ENCODE results near the gene AIFM3. TPM values are rescaled to one million over a fixed set of nuclear protein-coding genes. Genes with fewer than 3 reads are reported as not detected.

Gene AIFM3
- total RNA-seq: 0.59 and 0.72 TPM in 2 replicates

- no peak within 1 kb of the TSS for H3K4me3 ChIP-seq (ENCODE audit: insufficient read depth, low read length)
These were observed at the start of gene AIFM3 for GRCh38 chr22:20966883-20967696. Gene AIFM3 (plus strand): TSS chr22:20967255. CDS start chr22:20967945, 690 bp downstream.

GRCh38 chr22:20918663-20919218, 48.3 kb upstream of the AIFM3 start:
- Histone ChIP-seq H3K27ac (ENCODE audit: low read depth, low read length) (peak overlapping the region; percentile 85), H3K79me2 (ENCODE audit: insufficient read depth, low read length) (peaks cover 65% of the 10 kb centered on the region), H2AFZ (ENCODE audit: low read length) (no peak overlapping the region), H3K4me3 (ENCODE audit: insufficient read depth, low read length) (peak overlapping the region; percentile 83), H4K20me1 (ENCODE audit: insufficient read depth, low read length) (peaks cover 39% of the 10 kb centered on the region), H3K27me3 (ENCODE audit: insufficient read depth, low read length) (no peaks in the 10 kb centered on the region), H3K4me2 (ENCODE audit: insufficient read depth, low read length) (peak overlapping the region; percentile 98), H3K9me3 (ENCODE audit: low read depth, low read length) (no peaks in the 10 kb centered on the region), H3K4me1 (ENCODE audit: insufficient read depth, low read length) (peaks cover 28% of the 10 kb centered on the region), H3K36me3 (ENCODE audit: insufficient read depth, low read length) (no peaks in the 10 kb centered on the region)
- DNase-seq (ENCODE audit: insufficient read length, low spot score, missing footprints): no peak
- no peak for TF ChIP-seq CTCF (IDR thresholded peaks at IDR 0.05; ENCODE audit: extremely low read depth, low read depth, low read length)

More at GRCh38 chr22:20966883-20967696, at the start of gene AIFM3:
- Histone ChIP-seq H2AFZ (ENCODE audit: low read length) (no peak within 1 kb of the TSS), H3K79me2 (ENCODE audit: insufficient read depth, low read length) (no peaks in the 10 kb centered on the region), H3K9me3 (ENCODE audit: low read depth, low read length) (no peaks in the 10 kb centered on the region), H3K27me3 (ENCODE audit: insufficient read depth, low read length) (peaks cover 31% of the 10 kb centered on the region), H3K36me3 (ENCODE audit: insufficient read depth, low read length) (no peaks in the 10 kb centered on the region), H3K4me1 (ENCODE audit: insufficient read depth, low read length) (no peaks in the 10 kb centered on the region), H3K27ac (ENCODE audit: low read depth, low read length) (no peak within 1 kb of the TSS), H4K20me1 (ENCODE audit: insufficient read depth, low read length) (peaks cover 3% of the 10 kb centered on the region), H3K4me2 (ENCODE audit: insufficient read depth, low read length) (no peak within 1 kb of the TSS)
- DNase-seq (ENCODE audit: insufficient read length, low spot score, missing footprints): peak; percentile 89
- TF ChIP-seq CTCF (IDR thresholded peaks at IDR 0.05; ENCODE audit: extremely low read depth, low read depth, low read length): no peak

- Histone ChIP-seq H3K4me2 (ENCODE audit: insufficient read depth, low read length) (peak overlapping the region; percentile 98), H3K36me3 (ENCODE audit: insufficient read depth, low read length) (no peaks in the 10 kb centered on the region), H3K27ac (ENCODE audit: low read depth, low read length) (peak overlapping the region; percentile 1), H2AFZ (ENCODE audit: low read length) (no peak overlapping the region), H4K20me1 (ENCODE audit: insufficient read depth, low read length) (peaks cover 47% of the 10 kb centered on the region), H3K4me1 (ENCODE audit: insufficient read depth, low read length) (peaks cover 28% of the 10 kb centered on the region), H3K79me2 (ENCODE audit: insufficient read depth, low read length) (peaks cover 74% of the 10 kb centered on the region), H3K4me3 (ENCODE audit: insufficient read depth, low read length) (peak overlapping the region; percentile 83), H3K9me3 (ENCODE audit: low read depth, low read length) (no peaks in the 10 kb centered on the region), H3K27me3 (ENCODE audit: insufficient read depth, low read length) (no peaks in the 10 kb centered on the region)
- no peak for DNase-seq (ENCODE audit: insufficient read length, low spot score, missing footprints)
- no peak for TF ChIP-seq CTCF (IDR thresholded peaks at IDR 0.05; ENCODE audit: extremely low read depth, low read depth, low read length)
These were observed 47.3 kb upstream of the AIFM3 start for GRCh38 chr22:20919718-20920117.

- H3K27ac ChIP-seq (ENCODE audit: low read depth, low read length): peak overlapping the region; percentile 1
- no peak for DNase-seq (ENCODE audit: insufficient read length, low spot score, missing footprints)
These were observed 46.2 kb upstream of the AIFM3 start for GRCh38 chr22:20920881-20921203.

More at GRCh38 chr22:20920881-20921203, 46.2 kb upstream of the AIFM3 start:
- Histone ChIP-seq H4K20me1 (ENCODE audit: insufficient read depth, low read length) (peaks cover 47% of the 10 kb centered on the region), H3K36me3 (ENCODE audit: insufficient read depth, low read length) (no peaks in the 10 kb centered on the region), H3K9me3 (ENCODE audit: low read depth, low read length) (no peaks in the 10 kb centered on the region), H3K4me1 (ENCODE audit: insufficient read depth, low read length) (peaks cover 28% of the 10 kb centered on the region), H3K27me3 (ENCODE audit: insufficient read depth, low read length) (no peaks in the 10 kb centered on the region), H3K4me2 (ENCODE audit: insufficient read depth, low read length) (peak overlapping the region; percentile 98), H2AFZ (ENCODE audit: low read length) (no peak overlapping the region), H3K4me3 (ENCODE audit: insufficient read depth, low read length) (peak overlapping the region; percentile 83), H3K79me2 (ENCODE audit: insufficient read depth, low read length) (peaks cover 86% of the 10 kb centered on the region)
- no peak for TF ChIP-seq CTCF (IDR thresholded peaks at IDR 0.05; ENCODE audit: extremely low read depth, low read depth, low read length)

All from osteoblast (primary cell).